ENCODE results near the gene RNF157. TPM values are rescaled to one million over a fixed set of nuclear protein-coding genes. Genes with fewer than 3 reads are reported as not detected.
A peak's percentile ranks its signal among the peaks of the same experiment; 100 is the strongest.

RNF157 gene
- total and polyA plus RNA-seq, 2 of the 13 experiments (the other 11 are each of a cell fraction or from before 2014, with no cell fraction given): 0.44 to 1.5 TPM

- TF ChIP-seq RERE (CRISPR knock-in tag; IDR thresholded peaks at IDR 0.05; ENCODE audit: low read depth): no peak
- TF ChIP-seq ZHX1 (CRISPR knock-in tag; IDR thresholded peaks at IDR 0.05; ENCODE audit: low read depth): 0 out of 2 replicates have a peak, but pooled peaks have one; percentile 47
- no peak for TF ChIP-seq ZNF407 (CRISPR knock-in tag; IDR thresholded peaks at IDR 0.05; ENCODE audit: not compliant biosample characterization)
- no peak for TF ChIP-seq ZNF784 (CRISPR knock-in tag; IDR thresholded peaks at IDR 0.05; ENCODE audit: borderline replicate concordance)
- TF ChIP-seq NCOA2 (CRISPR knock-in tag; IDR thresholded peaks at IDR 0.05): no peak
- 0 out of 2 replicates have a peak, but pooled peaks have one; percentile 1 for TF ChIP-seq ZBTB34 (CRISPR knock-in tag; IDR thresholded peaks at IDR 0.05)
Observed at GRCh38 chr17:76137351-76138233, 102.7 kb downstream of the RNF157 start (continued).
